Ammon's horn (tissue), 1 donor: Measurements from ENCODE around the gene FGF18.

Experiments
- DNase-seq: peaks from one replicate; pipeline ENCODE4 v3.0.0-alpha.2; 2016; ENCODE audit warnings: low spot score

Gene FGF18

GRCh38 chr5:171422902-171423663, 3.6 kb downstream of the FGF18 start:
- DNase-seq = no peak

DNA sequence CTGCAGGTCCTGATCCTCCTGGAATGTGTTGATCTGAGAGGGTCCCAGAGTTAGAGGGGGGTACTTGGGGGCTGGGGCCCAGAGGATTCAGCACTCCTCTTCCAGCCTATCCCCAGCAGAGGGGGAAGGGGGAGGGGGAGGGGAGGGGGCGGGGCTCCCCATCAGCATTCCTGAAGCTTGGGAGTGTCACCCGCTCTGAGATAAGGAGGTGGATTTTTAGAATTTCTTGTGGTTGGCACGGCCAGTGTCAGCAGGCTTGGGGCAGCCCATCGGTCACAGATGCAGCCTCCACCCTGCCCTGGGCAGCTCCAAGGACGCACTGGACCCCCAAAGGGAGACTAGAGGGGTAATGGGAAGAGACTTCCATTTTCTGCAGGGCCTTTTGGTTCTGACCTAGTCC, 5.3 kb downstream of the FGF18 start:
- DNase-seq = no peak

GRCh38 chr5:171425596-171426244, 6.3 kb downstream of the FGF18 start:
- no peak for DNase-seq

DNA sequence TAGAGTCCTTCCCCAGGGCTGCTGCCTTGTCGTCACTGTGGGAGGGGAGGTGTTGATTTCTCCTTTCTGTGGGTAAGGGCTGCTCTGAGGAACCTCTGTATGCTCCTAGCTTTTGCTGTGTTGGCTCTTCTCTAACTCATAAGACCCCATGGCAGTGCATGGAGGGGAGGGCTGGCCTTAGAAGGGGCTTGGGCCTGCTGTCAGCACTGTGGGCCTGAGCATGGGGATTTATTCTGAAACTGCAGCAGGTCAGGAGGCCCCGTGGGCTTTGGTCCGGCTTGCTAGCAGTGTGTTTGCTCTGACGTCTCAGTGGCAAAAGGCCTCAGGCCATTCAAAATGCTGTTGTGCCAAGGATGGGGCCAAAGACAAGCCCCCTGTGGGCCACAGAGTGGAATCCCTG, 6.8 kb downstream of the FGF18 start:
- no peak for DNase-seq

- no peak for DNase-seq
Observed at GRCh38 chr5:171426680-171427079, 7.2 kb downstream of the FGF18 start.

DNA sequence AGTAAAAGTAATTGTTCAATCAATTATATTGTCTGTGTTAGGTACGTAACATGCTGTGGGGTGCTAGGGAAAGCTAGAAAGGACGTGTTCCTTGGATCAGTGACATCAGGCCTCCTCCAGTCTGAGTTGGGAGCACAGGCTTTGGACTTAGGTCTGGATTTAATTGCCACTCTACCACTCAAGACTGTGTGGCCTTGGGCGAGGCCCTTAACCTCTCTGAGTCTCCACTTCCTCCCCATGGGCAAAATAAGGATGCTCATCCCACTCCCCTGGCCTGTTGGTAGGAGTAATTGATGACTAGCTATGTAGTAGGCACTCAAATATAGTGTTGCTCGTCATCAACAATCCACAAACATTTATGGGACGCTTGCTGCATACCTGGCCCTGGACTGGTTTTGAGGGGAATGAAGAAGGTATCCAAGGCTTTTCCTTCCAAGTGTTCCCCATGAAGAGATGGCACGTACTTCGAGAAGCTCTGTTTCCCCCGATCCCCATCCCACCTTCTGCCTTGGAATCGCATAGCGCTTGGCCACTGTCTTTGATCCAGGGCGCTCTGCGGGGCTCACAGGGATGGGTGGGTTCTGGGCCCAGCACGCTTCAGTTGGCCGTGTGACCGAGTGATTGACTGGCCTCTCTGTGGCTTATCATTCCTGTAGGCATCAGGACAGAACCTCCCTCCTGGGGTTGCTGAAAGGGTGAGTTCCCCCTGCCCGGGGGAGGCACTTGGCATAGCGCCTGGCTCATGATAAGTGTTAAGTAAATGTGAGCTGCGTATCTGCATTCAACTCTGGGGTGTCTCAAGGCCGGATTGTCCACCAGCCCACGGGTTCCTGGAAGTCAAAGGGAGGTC, 8.1 kb downstream of the FGF18 start:
- DNase-seq = no peak

DNA sequence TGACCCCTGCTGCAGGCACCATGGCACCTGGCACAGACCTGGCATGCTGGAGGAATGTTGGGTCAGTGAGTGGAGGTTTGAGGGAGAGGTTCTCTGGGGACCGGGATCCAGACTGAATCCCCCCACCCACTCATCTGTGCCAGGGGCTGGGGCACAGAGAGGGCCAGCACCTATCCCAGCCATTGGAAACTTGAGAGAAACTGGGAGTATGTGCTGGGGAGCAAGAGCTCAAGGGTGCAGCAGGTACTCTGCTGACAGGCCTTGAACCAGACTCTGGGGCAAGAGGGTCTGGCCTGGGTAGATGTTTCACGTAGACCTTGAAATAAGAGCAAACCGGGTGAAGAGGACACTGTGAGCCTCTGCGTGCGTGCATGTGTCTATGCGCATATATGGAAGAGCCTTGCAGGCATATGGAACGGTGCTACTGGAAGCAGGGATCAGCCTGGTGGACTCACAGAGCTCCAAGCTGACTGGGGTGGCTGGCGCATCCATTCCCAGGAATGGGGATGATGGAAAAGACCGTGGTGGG, 8.8 kb downstream of the FGF18 start:
- no peak for DNase-seq

- no peak for DNase-seq
Observed at GRCh38 chr5:171428809-171429542, 9.5 kb downstream of the FGF18 start.

DNA sequence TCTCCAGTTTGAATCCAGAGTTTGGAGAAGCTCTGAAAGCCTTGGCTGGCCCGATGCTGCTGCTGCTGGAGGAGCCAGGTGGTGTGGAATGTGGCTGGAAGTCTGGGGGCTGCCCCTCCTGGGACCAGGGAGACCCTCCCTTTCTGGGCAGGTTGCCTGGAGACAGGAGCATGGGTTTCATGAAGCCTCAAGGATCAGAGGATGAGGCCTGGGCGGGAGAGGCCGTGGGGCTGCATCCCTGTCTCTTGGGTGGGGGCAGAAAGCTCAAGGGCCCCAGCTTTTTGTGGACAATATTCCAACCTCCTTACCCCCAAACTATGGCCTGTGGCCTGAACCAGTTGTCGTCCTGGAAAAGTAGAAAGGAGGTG, 10.1 kb downstream of the FGF18 start:
- DNase-seq = no peak

- DNase-seq = no peak
Observed at GRCh38 chr5:171431251-171431777, 11.9 kb downstream of the FGF18 start.

- DNase-seq = no peak
Observed at GRCh38 chr5:171432076-171432475, 12.6 kb downstream of the FGF18 start.

GRCh38 chr5:171432583-171433351, 13.3 kb downstream of the FGF18 start:
- no peak for DNase-seq

- no peak for DNase-seq
Observed at GRCh38 chr5:171433352-171433698, 13.9 kb downstream of the FGF18 start.

DNA sequence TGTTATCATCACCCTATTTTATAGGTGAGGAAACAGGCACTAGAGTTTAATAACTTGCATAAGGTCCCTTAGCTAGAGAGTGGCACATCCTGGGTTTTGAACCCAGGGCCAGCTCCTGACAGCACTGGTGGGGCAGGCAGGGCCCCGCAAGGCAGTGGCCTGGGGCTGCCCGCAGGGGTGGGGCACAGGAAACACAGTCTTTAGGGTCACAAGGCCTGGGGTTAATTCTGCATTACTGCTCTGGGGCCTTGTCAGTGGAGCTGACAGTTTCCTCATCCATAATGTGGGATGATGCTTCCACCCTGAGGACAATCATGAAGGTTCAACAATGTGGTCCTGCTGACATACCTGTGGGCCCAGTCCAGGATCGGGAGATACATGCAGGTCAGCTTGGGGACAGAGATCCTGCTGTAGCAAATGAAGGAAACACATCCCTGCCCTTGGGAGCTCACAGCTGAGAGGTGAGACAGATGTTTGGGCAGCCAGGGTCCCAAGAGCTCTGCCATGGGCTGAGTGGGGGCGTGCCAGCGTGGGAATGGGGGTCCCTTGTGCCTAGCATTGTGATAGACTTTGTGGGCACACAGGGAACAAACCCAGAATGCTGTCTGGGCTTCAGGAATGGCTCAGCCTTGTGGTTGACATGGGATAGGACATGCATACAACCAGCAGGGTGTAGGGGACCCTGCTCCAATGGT, 14.7 kb downstream of the FGF18 start:
- DNase-seq = no peak

- no peak for DNase-seq
Observed at GRCh38 chr5:171434874-171435273, 15.4 kb downstream of the FGF18 start.

DNA sequence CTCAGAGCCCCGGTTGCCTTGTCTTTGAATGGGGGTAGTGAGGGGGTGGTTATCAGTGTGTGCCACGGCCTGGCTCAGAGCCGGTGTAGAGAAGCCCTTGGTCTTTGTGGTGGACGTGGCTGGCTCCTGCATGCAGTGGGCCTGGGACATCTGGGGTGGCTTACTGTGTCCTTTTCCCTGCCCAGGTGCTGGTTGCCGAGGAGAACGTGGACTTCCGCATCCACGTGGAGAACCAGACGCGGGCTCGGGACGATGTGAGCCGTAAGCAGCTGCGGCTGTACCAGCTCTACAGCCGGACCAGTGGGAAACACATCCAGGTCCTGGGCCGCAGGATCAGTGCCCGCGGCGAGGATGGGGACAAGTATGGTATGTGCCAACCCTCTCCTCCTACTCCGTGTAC, 16.5 kb downstream of the FGF18 start:
- DNase-seq = no peak

- no peak for DNase-seq
Observed at GRCh38 chr5:171436804-171437285, 17.4 kb downstream of the FGF18 start.

DNA sequence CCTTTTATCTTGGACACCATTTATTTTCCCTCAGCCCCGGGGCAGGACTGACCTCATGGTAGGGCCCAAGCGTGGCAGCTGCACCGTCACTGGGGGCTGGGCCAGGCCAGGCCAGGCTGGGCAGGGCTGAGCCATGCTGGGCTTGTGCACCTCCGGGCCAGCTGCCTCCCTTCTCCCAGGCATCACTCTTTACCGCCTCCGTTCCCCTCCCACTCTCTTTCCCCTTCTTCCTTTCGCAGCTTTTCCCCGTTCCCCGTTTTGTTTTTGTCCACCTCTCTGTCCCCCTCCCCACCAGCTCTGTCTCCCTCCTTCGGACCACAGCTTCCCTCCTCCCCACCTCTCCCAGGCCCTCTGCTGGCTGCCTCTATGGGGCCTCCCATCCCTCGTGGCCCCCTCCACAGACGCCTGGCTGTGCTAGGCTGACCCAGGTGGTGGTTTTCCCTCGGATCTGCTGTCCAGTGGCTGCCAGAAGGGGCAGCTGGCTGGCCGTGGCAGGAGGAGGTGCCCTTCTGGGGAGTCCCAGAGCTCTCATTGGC, 17.9 kb downstream of the FGF18 start:
- DNase-seq = no peak

DNA sequence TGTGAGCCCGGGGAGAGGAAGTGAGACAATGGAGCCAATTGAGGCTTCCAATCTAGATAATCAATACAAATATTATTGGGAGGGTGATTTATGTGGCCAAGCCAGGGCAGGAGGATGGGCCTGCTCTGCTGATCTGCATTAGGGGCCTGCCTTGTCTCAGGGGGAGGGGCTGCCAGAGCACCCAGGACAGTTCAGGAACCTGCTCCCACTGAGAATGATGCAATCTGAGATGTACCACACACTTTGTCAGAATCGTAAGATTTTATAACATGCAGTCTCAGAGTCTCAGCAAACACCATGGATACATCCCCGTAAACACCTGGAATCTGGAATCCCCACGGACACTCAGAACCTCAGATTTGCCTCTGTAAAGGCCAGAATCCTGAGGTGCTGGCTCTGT, 19.3 kb downstream of the FGF18 start:
- DNase-seq = no peak

DNA sequence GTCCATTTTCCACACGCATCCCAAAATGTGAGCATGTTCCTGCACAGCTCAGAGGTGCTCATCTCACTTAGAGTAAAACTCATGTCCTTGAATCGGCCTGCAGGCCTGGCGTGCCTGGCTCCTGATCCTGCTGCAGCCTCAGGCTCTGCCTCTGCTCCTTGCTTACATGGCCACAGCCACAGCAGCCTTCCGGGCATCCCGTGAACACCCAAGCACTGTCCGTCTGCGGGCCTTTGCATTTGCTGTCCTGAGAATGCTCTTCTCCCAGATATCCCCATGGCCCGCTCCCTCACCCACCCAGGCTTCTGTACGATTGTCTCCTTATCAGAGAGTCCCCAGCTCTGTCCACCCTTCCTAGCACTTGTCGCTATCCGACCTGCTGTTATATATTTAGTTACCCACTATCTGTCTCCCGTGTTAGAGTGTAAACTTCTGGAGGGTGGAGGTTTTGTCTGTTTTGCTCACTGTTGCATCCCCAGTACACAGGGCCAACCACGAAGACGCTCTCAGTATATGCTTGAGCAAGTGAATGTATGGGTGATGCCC, 21.9 kb downstream of the FGF18 start:
- DNase-seq = no peak
